Stimulated activated CD4-positive, alpha-beta T cell treated with anti-CD3 and anti-CD28 coated beads, Interleukin-1b, Interleukin-23, amount 100 ng/mL, for 24 hours (primary cell): ENCODE measurements around the gene PAM.

Source experiments
- DNase-seq, 4 experiments: peaks; one replicate each; pipeline ENCODE4 v3.0.0-alpha.2; 2020; ENCODE audit warnings: low read depth in 4 of 4, low spot score in 1 of 4

The PAM gene

GRCh38 chr5:102807878-102808502 lies 52.9 kb downstream of the PAM start:
- no peak for DNase-seq

- no peak for DNase-seq
These were observed 53.9 kb downstream of the PAM start for GRCh38 chr5:102809033-102809432.

- no peak for DNase-seq
These were observed 56.9 kb downstream of the PAM start for GRCh38 chr5:102811972-102812371.

GRCh38 chr5:102813740-102814139 lies 58.6 kb downstream of the PAM start:
- no peak for DNase-seq

GRCh38 chr5:102815084-102815483 lies 60.0 kb downstream of the PAM start:
- DNase-seq: no peak

GRCh38 chr5:102815540-102816332 lies 60.6 kb downstream of the PAM start:
- no peak for DNase-seq

GRCh38 chr5:102818345-102818744 lies 63.2 kb downstream of the PAM start:
- no peak for DNase-seq

- DNase-seq: no peak
These were observed 63.8 kb downstream of the PAM start for GRCh38 chr5:102818934-102819333.

GRCh38 chr5:102819634-102820033 lies 64.5 kb downstream of the PAM start:
- DNase-seq: no peak

- DNase-seq: no peak
These were observed 68.4 kb downstream of the PAM start for GRCh38 chr5:102823441-102823874.

- DNase-seq: no peak
These were observed 71.5 kb downstream of the PAM start for GRCh38 chr5:102826629-102827028.

- DNase-seq: no peak
These were observed 75.1 kb downstream of the PAM start for GRCh38 chr5:102830241-102830640.

- no peak for DNase-seq
These were observed 77.3 kb downstream of the PAM start for GRCh38 chr5:102832445-102832844.

- DNase-seq: no peak
These were observed 78.0 kb downstream of the PAM start for GRCh38 chr5:102833146-102833545.

GRCh38 chr5:102834438-102834964 lies 79.4 kb downstream of the PAM start:
- DNase-seq: no peak

- DNase-seq: no peak
These were observed 80.6 kb downstream of the PAM start for GRCh38 chr5:102835717-102836116.

GRCh38 chr5:102841021-102841420 lies 85.9 kb downstream of the PAM start:
- no peak for DNase-seq

GRCh38 chr5:102843997-102844396 lies 88.9 kb downstream of the PAM start:
- no peak for DNase-seq

GRCh38 chr5:102845041-102845440 lies 89.9 kb downstream of the PAM start:
- DNase-seq: no peak

- no peak for DNase-seq
These were observed 95.4 kb downstream of the PAM start for GRCh38 chr5:102850503-102850902.

GRCh38 chr5:102853680-102854079 lies 98.6 kb downstream of the PAM start:
- DNase-seq: no peak

GRCh38 chr5:102855681-102856388 lies 100.7 kb downstream of the PAM start:
- DNase-seq: no peak
